ENCODE data around the gene CALML6. TPM values are rescaled to one million over a fixed set of nuclear protein-coding genes. Genes with fewer than 3 reads are reported as not detected.

CALML6 gene
- total RNA-seq, 1 experiment from 2014 or later, result 0.28 TPM

GRCh38 chr1:1926886-1927660 lies 12.0 kb downstream of the CALML6 start:
- intact Hi-C loops (cut with micrococcal nuclease; ENCODE audit: unreplicated experiment), result no loop called here
- H3K36me3 ChIP-seq (ENCODE audit: insufficient read depth, low read length, poor library complexity, severe bottlenecking), result no peaks in the 10 kb centered on the region
- no peaks in the 10 kb centered on the region for H3K27me3 ChIP-seq (replicated peaks; ENCODE audit: insufficient read depth, low read depth, low read length, poor library complexity)
- H3K27ac ChIP-seq (ENCODE audit: low read depth, low read length, poor library complexity, severe bottlenecking), result no peak overlapping the region
- no peak for DNase-seq (ENCODE audit: low spot score)
- no TSS peak for BruUV-seq (replicated peaks)
- TF ChIP-seq EZH2 (IDR thresholded peaks at IDR 0.05; ENCODE audit: borderline replicate concordance, low read depth, low read length, poor library complexity, severe bottlenecking) (no peak), CTCF (conservative IDR thresholded peaks at IDR 0.05; ENCODE audit: low read depth, low read length) (no peak)
- POLR2A ChIA-PET (ENCODE audit: low non-redundant PET), result interaction anchor here (0.7 kb wide), 1 partner anchor 9 kb away, joined by 6 read pairs; no protein-coding TSS in a partner anchor
- no peaks in the 10 kb centered on the region for H3K9me3 ChIP-seq (ENCODE audit: low read depth, low read length, poor library complexity, severe bottlenecking)
- H3K4me3 ChIP-seq (ENCODE audit: low read depth, low read length, poor library complexity, severe bottlenecking), result no peak overlapping the region
- CTCF ChIA-PET, result no interaction called here
- no peaks in the 10 kb centered on the region for H3K4me1 ChIP-seq (ENCODE audit: insufficient read depth, low read length, poor library complexity, severe bottlenecking)

GRCh38 chr1:1927751-1928150 lies 12.7 kb downstream of the CALML6 start:
- CTCF ChIA-PET, result no interaction called here
- Histone ChIP-seq H3K27ac (ENCODE audit: low read depth, low read length, poor library complexity, severe bottlenecking) (no peak overlapping the region), H3K27me3 (replicated peaks; ENCODE audit: insufficient read depth, low read depth, low read length, poor library complexity) (no peaks in the 10 kb centered on the region), H3K4me3 (ENCODE audit: low read depth, low read length, poor library complexity, severe bottlenecking) (no peak overlapping the region), H3K9me3 (ENCODE audit: low read depth, low read length, poor library complexity, severe bottlenecking) (no peaks in the 10 kb centered on the region), H3K36me3 (ENCODE audit: insufficient read depth, low read length, poor library complexity, severe bottlenecking) (no peaks in the 10 kb centered on the region), H3K4me1 (ENCODE audit: insufficient read depth, low read length, poor library complexity, severe bottlenecking) (no peaks in the 10 kb centered on the region)
- intact Hi-C loops (cut with micrococcal nuclease; ENCODE audit: unreplicated experiment), result no loop called here
- POLR2A ChIA-PET (ENCODE audit: low non-redundant PET), result no interaction called here
- TF ChIP-seq EZH2 (IDR thresholded peaks at IDR 0.05; ENCODE audit: borderline replicate concordance, low read depth, low read length, poor library complexity, severe bottlenecking) (no peak), CTCF (conservative IDR thresholded peaks at IDR 0.05; ENCODE audit: low read depth, low read length) (no peak)
- BruUV-seq (replicated peaks), result no TSS peak
- DNase-seq (ENCODE audit: low spot score), result no peak

- intact Hi-C loops (cut with micrococcal nuclease; ENCODE audit: unreplicated experiment), result no loop called here
- Histone ChIP-seq H3K27me3 (replicated peaks; ENCODE audit: insufficient read depth, low read depth, low read length, poor library complexity) (no peaks in the 10 kb centered on the region), H3K9me3 (ENCODE audit: low read depth, low read length, poor library complexity, severe bottlenecking) (no peaks in the 10 kb centered on the region), H3K4me3 (ENCODE audit: low read depth, low read length, poor library complexity, severe bottlenecking) (no peak overlapping the region), H3K36me3 (ENCODE audit: insufficient read depth, low read length, poor library complexity, severe bottlenecking) (no peaks in the 10 kb centered on the region), H3K4me1 (ENCODE audit: insufficient read depth, low read length, poor library complexity, severe bottlenecking) (no peaks in the 10 kb centered on the region), H3K27ac (ENCODE audit: low read depth, low read length, poor library complexity, severe bottlenecking) (no peak overlapping the region)
- DNase-seq (ENCODE audit: low spot score), result no peak
- TF ChIP-seq EZH2 (IDR thresholded peaks at IDR 0.05; ENCODE audit: borderline replicate concordance, low read depth, low read length, poor library complexity, severe bottlenecking) (no peak), CTCF (conservative IDR thresholded peaks at IDR 0.05; ENCODE audit: low read depth, low read length) (no peak)
- CTCF ChIA-PET, result no interaction called here
- BruUV-seq (replicated peaks), result no TSS peak
- POLR2A ChIA-PET (ENCODE audit: low non-redundant PET), result no interaction called here
These were observed 13.4 kb downstream of the CALML6 start for GRCh38 chr1:1928231-1929101.
